NCI-H1436 (cell line): ENCODE data around the gene SUGCT.

Experiments used
- DNase-seq: peaks from one replicate; lab custom pipeline; 2025; lab: John Stamatoyannopoulos, UW

Gene SUGCT

DNA sequence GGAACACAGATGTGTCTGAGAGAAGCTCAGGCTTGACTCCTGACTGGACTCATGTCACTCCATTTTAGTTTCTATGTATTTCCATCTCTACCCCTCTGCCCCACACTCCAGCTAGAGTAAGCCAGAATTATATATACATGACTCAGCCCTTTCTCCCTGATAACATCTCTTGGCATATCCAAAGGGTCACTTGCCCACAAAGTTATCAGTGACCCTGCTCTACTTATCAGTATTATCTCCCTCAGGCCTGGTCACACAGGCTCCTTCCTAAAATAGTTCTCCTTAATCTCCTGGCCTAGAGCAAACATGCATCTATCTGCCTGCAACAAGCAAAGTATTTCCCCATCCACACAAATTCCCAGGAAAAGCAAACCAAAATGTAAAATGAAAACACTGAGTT lies 598.3 kb downstream of the SUGCT start:
- DNase-seq = no peak

DNA sequence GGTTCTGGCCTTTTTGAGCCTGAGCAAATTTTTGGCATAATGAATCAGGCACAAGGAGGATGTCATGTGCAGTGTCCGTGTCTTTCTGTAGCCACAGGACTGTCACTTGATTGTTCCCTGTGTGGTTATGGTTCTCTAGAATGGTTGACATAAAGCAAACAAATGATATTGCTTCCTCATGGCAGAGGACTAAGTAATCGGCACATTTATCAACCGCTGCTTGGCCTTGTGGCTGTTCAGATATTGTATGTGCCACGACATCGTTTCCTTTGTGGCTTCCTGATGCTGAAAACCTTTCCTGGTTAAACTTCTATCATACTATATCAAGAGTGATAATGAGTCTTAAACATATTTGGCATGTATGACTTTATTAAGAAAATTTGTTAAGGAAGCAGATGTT lies 598.8 kb downstream of the SUGCT start:
- DNase-seq = no peak

GRCh38 chr7:40739257-40739656 lies 604.5 kb downstream of the SUGCT start:
- no peak for DNase-seq

GRCh38 chr7:40742270-40742669 lies 607.5 kb downstream of the SUGCT start:
- no peak for DNase-seq

DNA sequence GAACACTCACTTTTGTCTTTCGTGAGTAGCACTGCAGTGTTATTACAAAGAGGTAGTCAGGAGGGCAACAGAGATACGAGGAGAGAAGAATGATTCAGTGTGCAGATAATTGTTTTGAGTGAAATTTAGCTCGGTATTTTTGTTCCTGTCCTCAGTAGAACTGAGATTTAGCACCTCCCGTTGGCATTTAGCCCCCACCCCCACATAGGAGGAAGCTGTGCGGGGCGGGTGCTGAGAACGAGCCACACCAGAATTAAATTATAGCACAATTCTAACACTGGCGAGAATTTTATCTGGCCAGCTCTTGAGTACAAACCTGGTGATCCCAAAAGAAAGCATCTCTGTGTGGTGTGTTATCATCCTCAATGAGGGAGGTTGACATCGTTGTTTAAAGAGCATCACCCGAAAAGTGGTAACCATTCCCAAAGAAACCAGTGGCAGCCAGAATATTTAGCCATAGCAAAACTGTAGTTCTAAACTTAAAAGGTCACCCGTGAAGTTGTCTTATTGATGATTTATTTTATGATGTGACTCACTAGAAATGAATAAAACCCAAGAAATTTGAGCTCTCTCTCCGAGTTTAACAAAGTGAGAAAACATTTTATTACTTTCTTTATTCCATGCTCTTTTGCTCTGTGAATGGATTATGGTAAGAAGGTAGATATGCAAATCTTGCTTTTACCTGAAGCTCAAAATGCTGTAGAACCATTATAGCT lies 612.2 kb downstream of the SUGCT start:
- DNase-seq = no peak

- no peak for DNase-seq
Observed at GRCh38 chr7:40747856-40748255, 613.1 kb downstream of the SUGCT start.

DNA sequence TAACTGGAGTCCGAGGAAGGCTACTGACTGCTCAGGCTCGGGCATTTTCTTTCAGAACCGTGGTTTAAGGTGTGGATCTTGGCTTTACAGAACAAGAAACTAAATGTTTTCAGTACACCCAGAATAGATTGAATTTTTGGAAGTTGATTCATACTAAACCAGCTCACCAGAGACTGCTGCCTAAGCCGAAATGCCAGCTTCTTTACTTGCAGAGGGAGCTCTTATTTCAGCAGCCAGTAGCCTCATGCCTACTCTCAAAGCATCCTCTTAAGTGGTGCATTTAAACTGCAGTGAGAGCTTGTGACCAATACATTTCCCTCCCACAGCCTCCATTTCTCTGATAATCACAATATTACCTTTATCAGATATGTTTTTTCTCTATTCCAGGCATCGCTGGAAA lies 615.1 kb downstream of the SUGCT start:
- no peak for DNase-seq

- no peak for DNase-seq
Observed at GRCh38 chr7:40753455-40753854, 618.6 kb downstream of the SUGCT start.

DNA sequence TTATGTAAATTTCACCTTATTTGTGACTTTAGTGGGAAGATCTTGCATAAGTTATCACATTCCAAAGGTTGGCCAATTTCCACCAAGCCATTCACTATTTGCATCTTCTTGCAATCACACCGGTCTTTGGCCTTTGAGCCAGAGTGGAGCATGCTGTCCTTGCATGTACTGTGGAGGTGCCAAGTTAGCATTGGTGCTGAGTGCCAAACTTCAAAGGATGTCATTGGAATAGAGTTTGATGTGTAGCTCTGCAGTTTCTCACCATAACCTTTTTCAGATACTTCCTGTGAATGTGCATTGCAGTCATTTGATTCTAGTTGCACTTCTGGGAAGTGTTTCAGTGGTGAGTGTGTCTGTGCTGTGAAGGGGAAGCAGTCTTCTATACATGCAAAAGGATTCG lies 620.6 kb downstream of the SUGCT start:
- DNase-seq = no peak

- DNase-seq = no peak
Observed at GRCh38 chr7:40757109-40757508, 622.3 kb downstream of the SUGCT start.

GRCh38 chr7:40758590-40758989 lies 623.8 kb downstream of the SUGCT start:
- DNase-seq = no peak

- no peak for DNase-seq
Observed at GRCh38 chr7:40760293-40760964, 625.6 kb downstream of the SUGCT start.

DNA sequence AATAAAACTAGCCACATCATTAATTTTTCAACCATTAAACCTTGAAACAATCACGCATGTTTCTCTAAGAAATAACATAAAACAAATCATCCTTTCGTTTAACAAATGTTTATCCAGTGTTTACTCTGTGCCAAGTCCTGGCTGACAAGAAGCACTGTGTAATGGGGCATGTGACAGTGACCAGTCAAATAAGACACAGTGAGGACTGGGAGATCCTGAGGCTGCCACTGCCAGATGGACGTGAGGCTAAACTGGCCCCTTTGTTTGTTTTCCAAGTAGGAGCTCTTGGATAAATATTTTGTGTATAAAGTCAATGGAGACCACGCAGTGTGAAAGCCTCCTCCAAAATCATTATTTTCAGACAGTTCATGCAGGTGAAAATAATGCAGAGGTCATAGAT lies 626.2 kb downstream of the SUGCT start:
- no peak for DNase-seq

DNA sequence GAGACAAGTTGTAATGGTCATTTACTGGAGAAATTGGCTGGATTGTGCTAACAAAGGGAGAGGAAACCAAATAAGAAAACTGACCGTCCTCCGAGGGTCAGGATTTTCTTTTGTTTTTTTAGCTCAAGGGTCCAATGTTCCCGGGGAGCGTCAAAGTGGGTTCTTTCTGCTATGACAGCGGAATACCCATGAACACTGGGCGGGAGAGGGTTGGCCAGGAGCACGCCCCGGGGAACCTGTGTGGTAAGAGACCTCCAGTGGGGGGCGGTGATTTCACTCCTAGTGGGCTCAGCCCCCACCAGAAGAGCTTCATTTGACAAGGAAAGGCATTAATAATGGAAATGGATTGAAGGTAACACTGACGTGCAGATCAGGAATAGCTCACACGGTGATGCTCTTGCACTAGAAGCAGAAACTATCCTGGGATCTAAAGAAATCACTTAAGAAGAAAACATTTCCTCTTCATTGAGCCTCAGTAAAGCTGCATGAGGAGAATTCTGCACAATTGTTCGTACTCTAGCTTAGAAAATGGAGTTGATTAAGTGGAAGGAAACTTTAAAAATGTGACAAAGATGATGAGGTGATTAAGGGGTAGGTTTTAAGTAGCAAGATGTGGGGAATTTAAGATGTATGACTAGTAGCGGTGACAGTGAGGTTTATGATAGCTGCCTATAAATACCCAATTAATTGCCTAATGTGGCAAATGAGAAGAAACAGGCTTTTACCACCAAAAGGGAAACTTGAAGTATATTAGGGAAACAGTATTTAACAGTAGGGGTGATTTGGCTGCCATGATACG lies 627.2 kb downstream of the SUGCT start:
- DNase-seq = no peak

DNA sequence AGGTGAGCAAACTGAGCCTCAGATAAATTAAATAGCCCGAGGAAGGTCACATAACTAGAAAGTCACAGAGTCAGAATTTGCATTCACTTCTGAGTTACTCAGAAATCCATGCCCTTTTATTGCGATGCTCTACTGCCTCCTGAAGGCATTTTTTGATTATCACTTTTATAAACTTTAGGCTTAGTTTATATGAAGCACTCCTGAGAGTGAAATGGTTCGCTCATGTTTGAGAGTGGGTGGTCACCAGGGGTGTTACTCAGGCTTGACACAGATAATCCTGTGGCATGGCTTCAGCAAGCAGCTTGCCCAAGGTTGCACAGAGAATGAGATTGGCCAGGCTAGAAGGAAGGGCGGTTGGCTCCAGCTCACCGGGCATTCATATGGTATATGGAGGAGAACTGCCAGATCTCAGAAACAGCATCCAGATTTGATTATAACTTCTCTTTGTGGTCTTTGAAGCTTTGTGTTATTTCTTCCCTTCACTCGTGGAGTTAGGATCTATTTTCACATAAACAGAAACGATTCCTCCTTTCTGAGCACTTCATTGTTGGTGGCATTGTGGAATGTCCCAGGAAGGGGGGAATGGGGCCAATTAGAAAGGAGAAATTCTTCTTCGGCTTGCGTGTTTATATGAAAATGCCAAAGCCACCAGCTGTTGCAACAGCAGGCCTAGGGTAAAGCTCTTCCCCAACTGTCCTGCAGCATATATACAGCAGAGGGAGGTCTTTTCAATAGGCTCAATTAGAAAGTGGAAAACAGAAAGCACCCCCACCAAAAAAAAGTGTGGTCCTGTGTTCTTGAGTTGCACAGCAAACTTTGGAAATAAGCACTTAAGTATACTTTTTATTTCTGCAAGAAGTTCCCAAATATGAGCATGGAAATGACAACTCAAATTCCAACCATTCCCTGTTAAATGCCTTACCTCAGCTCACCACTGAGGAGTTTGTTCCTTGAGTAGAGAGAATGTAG lies 628.8 kb downstream of the SUGCT start:
- DNase-seq = no peak

GRCh38 chr7:40765639-40766038 lies 630.8 kb downstream of the SUGCT start:
- DNase-seq = no peak

DNA sequence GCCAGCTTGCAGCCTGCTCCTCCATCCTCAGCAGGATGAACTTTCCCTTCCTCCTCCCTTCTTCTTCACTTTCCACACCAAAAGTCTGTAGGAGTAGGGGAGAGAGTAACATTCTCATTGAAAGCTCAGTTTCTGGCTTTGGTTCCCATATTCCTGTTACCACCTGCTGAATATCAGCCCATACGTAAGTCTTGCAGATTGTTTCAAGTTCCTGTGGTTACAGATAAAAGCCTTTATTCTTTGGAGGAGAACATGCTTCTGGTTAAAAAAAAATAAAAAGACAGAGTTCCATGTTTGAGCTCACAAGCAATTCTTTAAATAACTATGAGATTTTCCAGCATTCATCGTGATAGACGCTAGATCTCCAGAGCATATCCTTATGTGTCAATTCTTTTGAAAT lies 637.3 kb downstream of the SUGCT start:
- DNase-seq = no peak

- DNase-seq = no peak
Observed at GRCh38 chr7:40773656-40774055, 638.9 kb downstream of the SUGCT start.

- no peak for DNase-seq
Observed at GRCh38 chr7:40775877-40776276, 641.1 kb downstream of the SUGCT start.

- no peak for DNase-seq
Observed at GRCh38 chr7:40777730-40778312, 643.0 kb downstream of the SUGCT start.

DNA sequence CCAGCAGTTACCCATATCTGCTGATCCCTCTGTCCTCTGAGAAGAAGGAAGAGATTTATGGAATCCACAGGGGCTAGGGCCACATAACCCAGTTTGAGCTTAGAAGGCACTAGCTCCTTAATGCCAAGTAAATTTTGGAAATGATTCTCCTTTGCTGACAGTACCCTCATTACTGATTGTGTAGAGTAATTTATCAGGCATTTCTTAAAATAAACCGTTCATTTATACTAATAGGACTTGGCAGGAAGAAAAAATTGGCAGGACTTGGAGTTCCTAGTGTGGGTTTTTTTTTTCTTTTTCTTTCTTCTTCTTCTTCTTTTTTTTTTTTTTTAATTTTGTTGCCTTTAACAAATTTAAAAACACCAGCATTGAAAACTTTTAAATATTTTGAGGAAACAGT lies 645.7 kb downstream of the SUGCT start:
- DNase-seq = no peak

- DNase-seq = no peak
Observed at GRCh38 chr7:40782836-40783235, 648.0 kb downstream of the SUGCT start.
